NB4 (cell line): ENCODE data around the gene SLC35C1.

Experiments used
- CTCF ChIP-seq: IDR thresholded peaks from one replicate; pipeline ENCODE4 v1.5.1; 2012; ENCODE audit warnings: low read depth, low read length
- MAX ChIP-seq: IDR thresholded peaks from 2 replicates; pipeline ENCODE4 v1.6.1; 2011; ENCODE audit warnings: low read depth, low read length
- MYC ChIP-seq: IDR thresholded peaks from 2 replicates; pipeline ENCODE4 v1.6.1; 2011; ENCODE audit warnings: low read depth, low read length
- POLR2A ChIP-seq: IDR thresholded peaks from 2 replicates; pipeline ENCODE4 v1.6.1; 2011; ENCODE audit warnings: mild to moderate bottlenecking; ENCODE audit not compliant: insufficient read length; ENCODE audit errors: extremely low read depth

GRCh38 chr11:45757672-45758071 is 47.3 kb upstream of the SLC35C1 start:
- TF ChIP-seq CTCF (no peak), MAX (no peak), POLR2A (no peak), MYC (no peak)
